Type B pancreatic cell (in vitro differentiated cells): ENCODE measurements around the gene SLC15A1. TPM values are rescaled to one million over a fixed set of nuclear protein-coding genes. Genes with fewer than 3 reads are reported as not detected.

ENCODE experiments used
- DNase-seq: peaks from one replicate; pipeline ENCODE4 v3.0.0; 2021; ENCODE audit warnings: mixed read lengths; ENCODE audit not compliant: unreplicated experiment; ENCODE audit errors: extremely low spot score
- H3K27ac Mint-ChIP-seq: 2 replicates; pipeline ENCODE4 v1.8.0; 2021; ENCODE audit warnings: mild to moderate bottlenecking, mixed read lengths
- H3K27me3 Mint-ChIP-seq: 2 replicates; pipeline ENCODE4 v1.8.0; 2021; ENCODE audit warnings: mixed read lengths
- H3K36me3 Mint-ChIP-seq: 2 replicates; pipeline ENCODE4 v1.8.0; 2021; ENCODE audit warnings: mixed read lengths
- H3K4me1 Mint-ChIP-seq: one replicate; pipeline ENCODE4 v1.8.0; 2021; ENCODE audit warnings: mixed read lengths; ENCODE audit not compliant: unreplicated experiment
- H3K4me3 Mint-ChIP-seq: 2 replicates; pipeline ENCODE4 v1.8.0; 2021; ENCODE audit warnings: mild to moderate bottlenecking, mixed read lengths
- H3K9me3 Mint-ChIP-seq: 2 replicates; pipeline ENCODE4 v1.8.0; 2021; ENCODE audit warnings: mixed read lengths
- CTCF ChIP-seq: fragments of 200-600 bp; sonication (generic); conservative IDR thresholded peaks from 2 replicates; pipeline ENCODE4 v1.5.0; 2021; ENCODE audit warnings: antibody characterized with exemption, mild to moderate bottlenecking
- total RNA-seq: library from RNA; stranded (reverse); gene quantifications from 2 replicates; pipeline ENCODE4 v1.2.1, GENCODE V29; 2021; ENCODE audit warnings: low replicate concordance

The SLC15A1 gene
- total RNA-seq, 1 donor from 2014 or later: 3.2 TPM

- Mint-ChIP-seq H3K4me3 (no peak overlapping the region), H3K4me1 (no peaks in the 10 kb centered on the region), H3K27me3 (peaks cover 6% of the 10 kb centered on the region), H3K27ac (no peak overlapping the region), H3K9me3 (no peaks in the 10 kb centered on the region), H3K36me3 (peaks cover 18% of the 10 kb centered on the region)
- TF ChIP-seq CTCF: no peak
- peak; percentile 49 for DNase-seq
Measured at GRCh38 chr13:98792785-98793495, 40.5 kb upstream of the SLC15A1 start.

GRCh38 chr13:98792321-98792720 lies 39.8 kb upstream of the SLC15A1 start:
- Mint-ChIP-seq H3K27me3 (peaks cover 12% of the 10 kb centered on the region), H3K36me3 (peaks cover 16% of the 10 kb centered on the region), H3K4me1 (no peaks in the 10 kb centered on the region), H3K4me3 (no peak overlapping the region), H3K9me3 (no peaks in the 10 kb centered on the region), H3K27ac (no peak overlapping the region)
- TF ChIP-seq CTCF: no peak
- DNase-seq: peak; percentile 16

- no peak for TF ChIP-seq CTCF
- no peaks in the 10 kb centered on the region for H3K4me1 Mint-ChIP-seq
- no peaks in the 10 kb centered on the region for H3K9me3 Mint-ChIP-seq
- H3K4me3 Mint-ChIP-seq: no peak overlapping the region
- no peak for DNase-seq
- no peak overlapping the region for H3K27ac Mint-ChIP-seq
- peaks cover 16% of the 10 kb centered on the region for H3K36me3 Mint-ChIP-seq
- peaks cover 19% of the 10 kb centered on the region for H3K27me3 Mint-ChIP-seq
Measured at GRCh38 chr13:98791611-98792010, 39.1 kb upstream of the SLC15A1 start.

GRCh38 chr13:98787996-98788395 lies 35.5 kb upstream of the SLC15A1 start:
- no peak for DNase-seq

GRCh38 chr13:98787173-98787572 lies 34.7 kb upstream of the SLC15A1 start:
- no peak for TF ChIP-seq CTCF

More at GRCh38 chr13:98787996-98788395, 35.5 kb upstream of the SLC15A1 start:
- no peak overlapping the region for H3K4me3 Mint-ChIP-seq
- H3K36me3 Mint-ChIP-seq: peaks cover 5% of the 10 kb centered on the region
- H3K27me3 Mint-ChIP-seq: peaks cover 19% of the 10 kb centered on the region
- H3K9me3 Mint-ChIP-seq: no peaks in the 10 kb centered on the region
- H3K27ac Mint-ChIP-seq: no peak overlapping the region
- TF ChIP-seq CTCF: no peak
- H3K4me1 Mint-ChIP-seq: no peaks in the 10 kb centered on the region

More at GRCh38 chr13:98787173-98787572, 34.7 kb upstream of the SLC15A1 start:
- H3K36me3 Mint-ChIP-seq: no peaks in the 10 kb centered on the region
- no peaks in the 10 kb centered on the region for H3K9me3 Mint-ChIP-seq
- H3K27me3 Mint-ChIP-seq: peaks cover 19% of the 10 kb centered on the region
- no peaks in the 10 kb centered on the region for H3K4me1 Mint-ChIP-seq
- no peak overlapping the region for H3K4me3 Mint-ChIP-seq
- no peak for DNase-seq
- no peak overlapping the region for H3K27ac Mint-ChIP-seq
